ENCODE data around the gene CCS.
"Not testable (repeated sequence)": the region's sequence is repeated elsewhere in the genome, so short reads cannot be mapped to it uniquely, and the experiment has no call there.

Gene CCS

GRCh38 chr11:66626382-66626781, 33.4 kb downstream of the CCS start:
- DNase-seq (ENCODE audit: low read depth in 2 of 2) = no peak

- no peak for DNase-seq (ENCODE audit: low read depth in 2 of 2)
These were observed 33.9 kb downstream of the CCS start for GRCh38 chr11:66626926-66627325.

- no peak for DNase-seq (ENCODE audit: low read depth in 2 of 2)
These were observed 35.1 kb downstream of the CCS start for GRCh38 chr11:66628061-66628603.

- no peak for DNase-seq (ENCODE audit: low read depth in 2 of 2)
These were observed 36.4 kb downstream of the CCS start for GRCh38 chr11:66629356-66629755.

- DNase-seq (ENCODE audit: low read depth in 2 of 2) = no peak
These were observed 38.9 kb downstream of the CCS start for GRCh38 chr11:66631883-66632282.

- DNase-seq (ENCODE audit: low read depth in 2 of 2) = no peak
These were observed 40.0 kb downstream of the CCS start for GRCh38 chr11:66632952-66633351.

GRCh38 chr11:66636411-66636810, 43.4 kb downstream of the CCS start:
- no peak for DNase-seq (ENCODE audit: low read depth in 2 of 2)

- DNase-seq (ENCODE audit: low read depth in 2 of 2) = no peak
These were observed 44.7 kb downstream of the CCS start for GRCh38 chr11:66637557-66638176.

- DNase-seq (ENCODE audit: low read depth in 2 of 2) = peak; percentile 100
These were observed 45.4 kb downstream of the CCS start, which contains the start of gene RBM4 for GRCh38 chr11:66638177-66639065. Gene RBM4, plus strand, starts transcription at chr11:66638703. Its CDS starts 1,009 bp downstream, at chr11:66639712.

GRCh38 chr11:66639066-66639813, 46.3 kb downstream of the CCS start:
- DNase-seq (ENCODE audit: low read depth in 2 of 2) = no peak

- not testable (repeated sequence) for DNase-seq (ENCODE audit: low read depth in 2 of 2)
These were observed 46.9 kb downstream of the CCS start for GRCh38 chr11:66639814-66640340.

- no peak for DNase-seq (ENCODE audit: low read depth in 2 of 2)
These were observed 48.8 kb downstream of the CCS start for GRCh38 chr11:66641834-66642233.

- no peak for DNase-seq (ENCODE audit: low read depth in 2 of 2)
These were observed 50.9 kb downstream of the CCS start for GRCh38 chr11:66643745-66644437.

- DNase-seq (ENCODE audit: low read depth in 2 of 2) = no peak
These were observed 53.8 kb downstream of the CCS start for GRCh38 chr11:66646828-66647227.

GRCh38 chr11:66649903-66650302, 56.9 kb downstream of the CCS start:
- DNase-seq (ENCODE audit: low read depth in 2 of 2) = no peak

- DNase-seq (ENCODE audit: low read depth in 2 of 2) = no peak
These were observed 58.0 kb downstream of the CCS start for GRCh38 chr11:66651016-66651415.

- DNase-seq (ENCODE audit: low read depth in 2 of 2) = no peak
These were observed 59.7 kb downstream of the CCS start for GRCh38 chr11:66652651-66653050.

- DNase-seq (ENCODE audit: low read depth in 2 of 2) = no peak
These were observed 60.1 kb downstream of the CCS start for GRCh38 chr11:66653123-66653522.

Measured in fibroblast of skin of left biceps (primary cell).